Choroid plexus epithelial cell (primary cell): Measurements from ENCODE around the gene IPPK.
A peak's percentile ranks its signal among the peaks of the same experiment; 100 is the strongest.

Source experiments
- DNase-seq: peaks from one replicate; pipeline ENCODE4 v3.0.0-alpha.2; 2010; ENCODE audit warnings: low read depth
- H3K4me3 ChIP-seq: 2 replicates; pipeline ENCODE4 v1.5.1; 2011; ENCODE audit warnings: low read depth, mild to moderate bottlenecking, control low read depth, low read length, moderate library complexity
- CTCF ChIP-seq: conservative IDR thresholded peaks from 2 replicates; pipeline ENCODE4 v1.5.1; 2011; ENCODE audit warnings: low read depth, mild to moderate bottlenecking, control low read depth, inconsistent platforms, low read length, moderate library complexity

IPPK gene

GRCh38 chr9:92671323-92671722 is 1.4 kb upstream of the IPPK start:
- DNase-seq = peak; percentile 82
- H3K4me3 ChIP-seq = peak overlapping the region; percentile 94
- no peak for TF ChIP-seq CTCF

GRCh38 chr9:92669527-92669889 is 423 bp downstream of the IPPK start:
- no peak for TF ChIP-seq CTCF
- H3K4me3 ChIP-seq = peak overlapping the region; percentile 94
- DNase-seq = peak; percentile 23

GRCh38 chr9:92668746-92669526 is 995 bp downstream of the IPPK start:
- DNase-seq = peak; percentile 83
- TF ChIP-seq CTCF = peak; percentile 2
- H3K4me3 ChIP-seq = peak overlapping the region; percentile 94

- DNase-seq = no peak
- no peak overlapping the region for H3K4me3 ChIP-seq
- no peak for TF ChIP-seq CTCF
These were observed 2.9 kb downstream of the IPPK start for GRCh38 chr9:92666912-92667532.

GRCh38 chr9:92666236-92666635 is 3.7 kb downstream of the IPPK start:
- DNase-seq = no peak
- TF ChIP-seq CTCF = no peak

GRCh38 chr9:92665836-92666235 is 4.1 kb downstream of the IPPK start:
- H3K4me3 ChIP-seq = no peak overlapping the region
- no peak for TF ChIP-seq CTCF
- DNase-seq = no peak

More at GRCh38 chr9:92666236-92666635, 3.7 kb downstream of the IPPK start:
- H3K4me3 ChIP-seq = no peak overlapping the region
